ENCODE data around the gene RFX7.
"Not testable (repeated sequence)": the region's sequence is repeated elsewhere in the genome, so short reads cannot be mapped to it uniquely, and the experiment has no call there.

The RFX7 gene

GRCh38 chr15:56174649-56175048 lies 69.0 kb downstream of the RFX7 start:
- no peaks in the 10 kb centered on the region for H3K9me3 ChIP-seq (ENCODE audit: control insufficient read depth, insufficient read depth, low read length)
- H3K27ac ChIP-seq (ENCODE audit: low read depth, low read length), result no peak overlapping the region
- H3K4me1 ChIP-seq (ENCODE audit: control insufficient read depth, insufficient read depth, low read length), result no peaks in the 10 kb centered on the region
- peaks cover 25% of the 10 kb centered on the region for H3K36me3 ChIP-seq (ENCODE audit: control insufficient read depth, insufficient read depth, low read length)
- H3K27me3 ChIP-seq (ENCODE audit: control insufficient read depth, insufficient read depth, low read length), result no peaks in the 10 kb centered on the region
- no peak overlapping the region for H3K9ac ChIP-seq (ENCODE audit: low read depth, low read length)
- H3K4me3 ChIP-seq (ENCODE audit: low read depth, low read length), result no peak overlapping the region

- H3K4me1 ChIP-seq (ENCODE audit: control insufficient read depth, insufficient read depth, low read length), result 0 out of 2 replicates have a peak, but pooled peaks cover 5% of the 10 kb centered on the region
- H3K4me3 ChIP-seq (ENCODE audit: low read depth, low read length), result no peak overlapping the region
- peaks cover 21% of the 10 kb centered on the region for H3K36me3 ChIP-seq (ENCODE audit: control insufficient read depth, insufficient read depth, low read length)
- H3K27me3 ChIP-seq (ENCODE audit: control insufficient read depth, insufficient read depth, low read length), result no peaks in the 10 kb centered on the region
- no peak overlapping the region for H3K9ac ChIP-seq (ENCODE audit: low read depth, low read length)
- no peaks in the 10 kb centered on the region for H3K9me3 ChIP-seq (ENCODE audit: control insufficient read depth, insufficient read depth, low read length)
- H3K27ac ChIP-seq (ENCODE audit: low read depth, low read length), result no peak overlapping the region
These were observed 75.3 kb downstream of the RFX7 start for GRCh38 chr15:56168394-56168793.

GRCh38 chr15:56165234-56165633 lies 78.4 kb downstream of the RFX7 start:
- Histone ChIP-seq H3K27ac (ENCODE audit: low read depth, low read length) (no peak overlapping the region), H3K9me3 (ENCODE audit: control insufficient read depth, insufficient read depth, low read length) (no peaks in the 10 kb centered on the region), H3K4me1 (ENCODE audit: control insufficient read depth, insufficient read depth, low read length) (peaks cover 23% of the 10 kb centered on the region; the same call in 1 of the 2 replicates), H3K9ac (ENCODE audit: low read depth, low read length) (no peak overlapping the region), H3K4me3 (ENCODE audit: low read depth, low read length) (no peak overlapping the region), H3K36me3 (ENCODE audit: control insufficient read depth, insufficient read depth, low read length) (peaks cover under 1% of the 10 kb centered on the region; the same call in 1 of the 2 replicates), H3K27me3 (ENCODE audit: control insufficient read depth, insufficient read depth, low read length) (no peaks in the 10 kb centered on the region)

GRCh38 chr15:56160966-56161365 lies 82.7 kb downstream of the RFX7 start:
- peaks cover 29% of the 10 kb centered on the region for H3K4me1 ChIP-seq (ENCODE audit: control insufficient read depth, insufficient read depth, low read length)
- no peak overlapping the region for H3K9ac ChIP-seq (ENCODE audit: low read depth, low read length)
- H3K27me3 ChIP-seq (ENCODE audit: control insufficient read depth, insufficient read depth, low read length), result no peaks in the 10 kb centered on the region
- H3K27ac ChIP-seq (ENCODE audit: low read depth, low read length), result no peak overlapping the region
- H3K9me3 ChIP-seq (ENCODE audit: control insufficient read depth, insufficient read depth, low read length), result 0 out of 2 replicates have a peak, but pooled peaks cover under 1% of the 10 kb centered on the region
- no peaks in the 10 kb centered on the region for H3K36me3 ChIP-seq (ENCODE audit: control insufficient read depth, insufficient read depth, low read length)
- no peak overlapping the region for H3K4me3 ChIP-seq (ENCODE audit: low read depth, low read length)

GRCh38 chr15:56156877-56157276 lies 86.8 kb downstream of the RFX7 start:
- H3K27me3 ChIP-seq (ENCODE audit: control insufficient read depth, insufficient read depth, low read length), result no peaks in the 10 kb centered on the region
- H3K4me1 ChIP-seq (ENCODE audit: control insufficient read depth, insufficient read depth, low read length), result peaks cover 23% of the 10 kb centered on the region
- no peak overlapping the region for H3K4me3 ChIP-seq (ENCODE audit: low read depth, low read length)
- no peaks in the 10 kb centered on the region for H3K36me3 ChIP-seq (ENCODE audit: control insufficient read depth, insufficient read depth, low read length)
- 0 out of 2 replicates have a peak, but pooled peaks cover 3% of the 10 kb centered on the region for H3K9me3 ChIP-seq (ENCODE audit: control insufficient read depth, insufficient read depth, low read length)
- H3K9ac ChIP-seq (ENCODE audit: low read depth, low read length), result no peak overlapping the region
- no peak overlapping the region for H3K27ac ChIP-seq (ENCODE audit: low read depth, low read length)

- H3K27ac ChIP-seq (ENCODE audit: low read depth, low read length); H3K27me3 ChIP-seq (ENCODE audit: control insufficient read depth, insufficient read depth, low read length): not testable (repeated sequence)
These were observed 88.4 kb downstream of the RFX7 start for GRCh38 chr15:56155278-56155677.

GRCh38 chr15:56154768-56155167 lies 88.9 kb downstream of the RFX7 start:
- H3K27me3 ChIP-seq (ENCODE audit: control insufficient read depth, insufficient read depth, low read length); H3K4me3 ChIP-seq (ENCODE audit: low read depth, low read length); H3K9ac ChIP-seq (ENCODE audit: low read depth, low read length); H3K36me3 ChIP-seq (ENCODE audit: control insufficient read depth, insufficient read depth, low read length); H3K4me1 ChIP-seq (ENCODE audit: control insufficient read depth, insufficient read depth, low read length); H3K27ac ChIP-seq (ENCODE audit: low read depth, low read length); H3K9me3 ChIP-seq (ENCODE audit: control insufficient read depth, insufficient read depth, low read length): not testable (repeated sequence)

More at GRCh38 chr15:56155278-56155677, 88.4 kb downstream of the RFX7 start:
- not testable (repeated sequence) for H3K4me3 ChIP-seq (ENCODE audit: low read depth, low read length); H3K36me3 ChIP-seq (ENCODE audit: control insufficient read depth, insufficient read depth, low read length); H3K4me1 ChIP-seq (ENCODE audit: control insufficient read depth, insufficient read depth, low read length); H3K9me3 ChIP-seq (ENCODE audit: control insufficient read depth, insufficient read depth, low read length); H3K9ac ChIP-seq (ENCODE audit: low read depth, low read length)

- no peak overlapping the region for H3K27ac ChIP-seq (ENCODE audit: low read depth, low read length)
- no peaks in the 10 kb centered on the region for H3K9me3 ChIP-seq (ENCODE audit: control insufficient read depth, insufficient read depth, low read length)
- H3K9ac ChIP-seq (ENCODE audit: low read depth, low read length), result no peak overlapping the region
- no peaks in the 10 kb centered on the region for H3K36me3 ChIP-seq (ENCODE audit: control insufficient read depth, insufficient read depth, low read length)
- no peaks in the 10 kb centered on the region; the same call in 1 of the 2 replicates for H3K4me1 ChIP-seq (ENCODE audit: control insufficient read depth, insufficient read depth, low read length)
- no peaks in the 10 kb centered on the region for H3K27me3 ChIP-seq (ENCODE audit: control insufficient read depth, insufficient read depth, low read length)
- H3K4me3 ChIP-seq (ENCODE audit: low read depth, low read length), result no peak overlapping the region
These were observed 93.5 kb downstream of the RFX7 start for GRCh38 chr15:56150204-56150603.

GRCh38 chr15:56148064-56148463 lies 95.6 kb downstream of the RFX7 start:
- Histone ChIP-seq H3K4me3 (ENCODE audit: low read depth, low read length) (no peak overlapping the region), H3K4me1 (ENCODE audit: control insufficient read depth, insufficient read depth, low read length) (no peaks in the 10 kb centered on the region; the same call in 1 of the 2 replicates), H3K27me3 (ENCODE audit: control insufficient read depth, insufficient read depth, low read length) (no peaks in the 10 kb centered on the region), H3K27ac (ENCODE audit: low read depth, low read length) (no peak overlapping the region), H3K9ac (ENCODE audit: low read depth, low read length) (no peak overlapping the region), H3K9me3 (ENCODE audit: control insufficient read depth, insufficient read depth, low read length) (no peaks in the 10 kb centered on the region), H3K36me3 (ENCODE audit: control insufficient read depth, insufficient read depth, low read length) (peaks cover 11% of the 10 kb centered on the region; the same call in 1 of the 2 replicates)

GRCh38 chr15:56146756-56147155 lies 96.9 kb downstream of the RFX7 start:
- Histone ChIP-seq H3K9ac (ENCODE audit: low read depth, low read length) (no peak overlapping the region), H3K9me3 (ENCODE audit: control insufficient read depth, insufficient read depth, low read length) (no peaks in the 10 kb centered on the region), H3K4me3 (ENCODE audit: low read depth, low read length) (no peak overlapping the region), H3K36me3 (ENCODE audit: control insufficient read depth, insufficient read depth, low read length) (peaks cover 24% of the 10 kb centered on the region), H3K27me3 (ENCODE audit: control insufficient read depth, insufficient read depth, low read length) (no peaks in the 10 kb centered on the region), H3K4me1 (ENCODE audit: control insufficient read depth, insufficient read depth, low read length) (no peaks in the 10 kb centered on the region; the same call in 1 of the 2 replicates), H3K27ac (ENCODE audit: low read depth, low read length) (no peak overlapping the region)

- Histone ChIP-seq H3K27me3 (ENCODE audit: control insufficient read depth, insufficient read depth, low read length) (no peaks in the 10 kb centered on the region), H3K36me3 (ENCODE audit: control insufficient read depth, insufficient read depth, low read length) (peaks cover 24% of the 10 kb centered on the region), H3K9ac (ENCODE audit: low read depth, low read length) (no peak overlapping the region), H3K4me1 (ENCODE audit: control insufficient read depth, insufficient read depth, low read length) (no peaks in the 10 kb centered on the region), H3K9me3 (ENCODE audit: control insufficient read depth, insufficient read depth, low read length) (peaks cover 21% of the 10 kb centered on the region), H3K27ac (ENCODE audit: low read depth, low read length) (no peak overlapping the region), H3K4me3 (ENCODE audit: low read depth, low read length) (no peak overlapping the region)
These were observed 115.6 kb downstream of the RFX7 start for GRCh38 chr15:56128081-56128480.

- H3K36me3 ChIP-seq (ENCODE audit: control insufficient read depth, insufficient read depth, low read length), result peaks cover 29% of the 10 kb centered on the region
These were observed 117.3 kb downstream of the RFX7 start for GRCh38 chr15:56126409-56126808.

More at GRCh38 chr15:56126409-56126808, 117.3 kb downstream of the RFX7 start:
- Histone ChIP-seq H3K4me1 (ENCODE audit: control insufficient read depth, insufficient read depth, low read length) (no peaks in the 10 kb centered on the region), H3K27me3 (ENCODE audit: control insufficient read depth, insufficient read depth, low read length) (no peaks in the 10 kb centered on the region), H3K27ac (ENCODE audit: low read depth, low read length) (no peak overlapping the region), H3K9ac (ENCODE audit: low read depth, low read length) (no peak overlapping the region), H3K4me3 (ENCODE audit: low read depth, low read length) (no peak overlapping the region), H3K9me3 (ENCODE audit: control insufficient read depth, insufficient read depth, low read length) (peaks cover 32% of the 10 kb centered on the region)
